SW480 (cell line): Measurements from ENCODE around the gene PTPRU.

Experiments
- DNase-seq: peaks from one replicate; pipeline ENCODE4 v3.0.0-alpha.2; 2016; ENCODE audit warnings: low spot score

The PTPRU gene

GRCh38 chr1:29335573-29335972 is 99.3 kb downstream of the PTPRU start:
- no peak for DNase-seq

- DNase-seq = no peak
These were observed 102.7 kb downstream of the PTPRU start for GRCh38 chr1:29338908-29339575.

- no peak for DNase-seq
These were observed 105.6 kb downstream of the PTPRU start for GRCh38 chr1:29341936-29342335.

- DNase-seq = no peak
These were observed 106.0 kb downstream of the PTPRU start for GRCh38 chr1:29342351-29342750.

- DNase-seq = no peak
These were observed 106.7 kb downstream of the PTPRU start for GRCh38 chr1:29342983-29343382.

- DNase-seq = no peak
These were observed 107.2 kb downstream of the PTPRU start for GRCh38 chr1:29343476-29343875.

- DNase-seq = no peak
These were observed 107.6 kb downstream of the PTPRU start for GRCh38 chr1:29343908-29344307.

GRCh38 chr1:29344336-29344735 is 108.0 kb downstream of the PTPRU start:
- DNase-seq = no peak

- DNase-seq = no peak
These were observed 110.3 kb downstream of the PTPRU start for GRCh38 chr1:29346576-29346975.

GRCh38 chr1:29349871-29350491 is 113.7 kb downstream of the PTPRU start:
- DNase-seq = no peak

- no peak for DNase-seq
These were observed 116.5 kb downstream of the PTPRU start for GRCh38 chr1:29352719-29353420.

- no peak for DNase-seq
These were observed 118.3 kb downstream of the PTPRU start for GRCh38 chr1:29354511-29355098.

GRCh38 chr1:29355375-29355774 is 119.1 kb downstream of the PTPRU start:
- no peak for DNase-seq

- DNase-seq = no peak
These were observed 120.3 kb downstream of the PTPRU start for GRCh38 chr1:29356663-29357062.

- no peak for DNase-seq
These were observed 121.1 kb downstream of the PTPRU start for GRCh38 chr1:29357452-29357851.

GRCh38 chr1:29358183-29358582 is 121.9 kb downstream of the PTPRU start:
- DNase-seq = no peak

GRCh38 chr1:29360768-29361167 is 124.4 kb downstream of the PTPRU start:
- DNase-seq = no peak

- DNase-seq = no peak
These were observed 125.4 kb downstream of the PTPRU start for GRCh38 chr1:29361686-29362085.

- DNase-seq = no peak
These were observed 125.8 kb downstream of the PTPRU start for GRCh38 chr1:29362116-29362515.

- DNase-seq = no peak
These were observed 126.4 kb downstream of the PTPRU start for GRCh38 chr1:29362764-29363163.

- DNase-seq = no peak
These were observed 127.2 kb downstream of the PTPRU start for GRCh38 chr1:29363536-29363935.

GRCh38 chr1:29364101-29364678 is 127.9 kb downstream of the PTPRU start:
- no peak for DNase-seq
